Fibroblast of peridontal ligament (primary cell): ENCODE measurements around the gene DTYMK.

Experiments
- DNase-seq: peaks from one replicate; pipeline ENCODE4 v3.0.0-alpha.2; 2010; ENCODE audit errors: extremely low read depth

The DTYMK gene

DNA sequence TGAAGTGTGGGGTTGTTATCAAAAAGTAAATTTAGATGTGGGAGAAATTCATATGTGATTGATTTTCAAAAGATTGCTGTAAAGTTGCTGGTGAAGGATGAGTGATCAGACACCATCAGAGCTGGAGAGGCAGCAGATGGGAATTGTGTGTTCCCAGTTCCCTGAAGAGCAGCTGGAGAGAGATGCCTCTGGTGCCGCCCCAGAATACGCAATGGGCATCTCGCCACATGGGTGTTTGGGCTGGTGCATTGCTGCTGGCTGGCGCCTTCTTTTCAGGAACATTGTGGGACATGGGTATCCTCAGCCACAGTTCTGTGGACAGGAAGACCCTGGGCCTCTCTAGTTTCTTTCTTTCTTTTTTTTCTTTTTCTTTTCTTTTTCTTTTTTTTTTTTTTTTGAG, 37.2 kb downstream of the DTYMK start:
- no peak for DNase-seq

DNA sequence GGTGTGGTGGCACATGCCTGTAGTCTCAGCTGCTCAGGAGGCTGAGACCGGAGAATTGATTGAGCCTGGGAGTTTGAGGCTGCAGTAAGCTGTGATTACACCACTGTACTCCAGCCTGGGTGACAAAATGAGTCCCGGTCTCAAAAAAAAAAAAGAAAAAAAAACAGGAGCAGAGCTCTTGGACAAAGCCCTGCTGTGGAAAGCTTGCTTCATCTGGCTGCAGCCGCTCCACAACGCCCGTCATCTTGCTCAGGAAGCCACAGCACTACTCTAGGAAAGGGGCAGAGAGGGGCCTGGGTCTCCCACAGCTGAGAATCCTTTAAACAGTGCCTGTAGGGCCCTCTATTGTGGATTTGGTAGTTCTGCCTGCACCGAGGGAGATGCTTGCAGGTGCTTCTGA, 38.2 kb downstream of the DTYMK start:
- no peak for DNase-seq

DNA sequence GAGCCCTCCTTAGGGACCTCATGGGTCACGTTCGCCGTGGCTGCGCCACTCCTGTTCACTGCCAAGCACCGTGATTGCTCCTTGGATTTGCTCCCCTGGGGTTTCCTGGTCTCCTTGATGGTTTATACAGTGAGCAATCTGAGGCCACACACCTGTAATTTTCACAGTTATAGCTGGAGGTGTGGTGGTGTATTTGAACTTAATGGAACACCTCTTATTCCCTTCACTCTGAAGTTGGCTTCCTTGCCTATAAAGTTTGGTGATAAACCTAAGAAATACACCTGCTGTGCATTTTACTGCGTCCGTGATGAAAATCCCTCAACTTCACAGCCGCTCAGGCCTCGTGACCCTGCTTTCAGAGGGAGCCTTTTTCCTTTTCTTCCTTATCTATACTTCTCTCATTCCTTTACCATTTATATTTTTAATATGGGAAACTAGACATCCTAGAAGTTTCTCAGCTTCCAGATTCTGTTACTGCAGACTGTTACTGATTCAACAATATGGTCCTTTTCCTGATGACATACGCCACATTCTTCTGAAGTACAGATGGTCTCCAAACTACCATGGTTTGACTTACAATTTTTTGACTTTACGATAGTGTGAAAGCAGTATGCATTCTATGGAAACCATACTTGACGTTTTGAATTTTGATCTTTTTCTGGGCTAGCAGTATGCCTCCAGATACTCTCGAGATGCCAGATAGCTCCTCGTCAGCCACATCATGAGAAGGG, 40.5 kb downstream of the DTYMK start:
- no peak for DNase-seq

DNA sequence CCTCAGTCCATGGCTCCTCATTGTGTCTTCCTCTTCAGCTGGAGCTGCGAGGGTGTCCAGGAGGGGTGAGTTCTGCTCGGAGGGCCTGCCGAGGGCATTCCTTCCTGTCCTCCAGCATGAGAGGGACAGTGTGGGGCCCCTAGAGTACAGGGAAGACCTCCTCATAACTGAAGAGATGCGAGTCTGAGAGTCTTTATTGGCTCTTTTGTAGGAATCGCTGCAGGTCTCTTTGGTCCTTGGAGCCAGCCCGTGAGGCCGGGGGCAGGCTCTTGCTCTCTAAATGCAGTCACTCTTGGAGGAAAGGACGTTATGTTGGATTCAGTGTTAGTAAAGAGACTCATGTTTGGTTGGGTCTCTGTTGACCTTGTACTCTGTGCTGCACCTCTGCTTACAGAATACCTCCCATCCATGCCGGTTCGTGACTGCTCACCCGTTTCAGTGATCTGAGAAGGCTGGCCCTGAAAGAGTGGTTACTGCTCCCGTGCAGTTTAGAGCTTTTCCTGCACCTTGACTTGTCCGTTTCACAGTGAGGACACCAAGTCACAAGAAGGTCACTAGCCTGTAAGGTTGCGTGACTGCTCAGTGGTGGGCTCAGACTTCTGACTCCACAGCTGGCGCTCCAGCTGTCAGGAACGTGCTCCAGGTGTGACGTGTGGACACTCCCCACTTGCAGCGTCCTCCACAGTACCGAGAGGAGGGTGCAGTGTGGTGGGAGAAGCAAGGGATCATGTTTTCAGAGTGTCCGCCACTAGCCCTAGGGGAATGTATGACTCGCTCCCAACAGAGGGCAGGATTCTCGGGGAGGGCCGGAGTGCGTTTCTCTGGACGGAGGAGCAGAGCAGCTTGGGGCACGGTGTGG, 41.3 kb downstream of the DTYMK start:
- no peak for DNase-seq

DNA sequence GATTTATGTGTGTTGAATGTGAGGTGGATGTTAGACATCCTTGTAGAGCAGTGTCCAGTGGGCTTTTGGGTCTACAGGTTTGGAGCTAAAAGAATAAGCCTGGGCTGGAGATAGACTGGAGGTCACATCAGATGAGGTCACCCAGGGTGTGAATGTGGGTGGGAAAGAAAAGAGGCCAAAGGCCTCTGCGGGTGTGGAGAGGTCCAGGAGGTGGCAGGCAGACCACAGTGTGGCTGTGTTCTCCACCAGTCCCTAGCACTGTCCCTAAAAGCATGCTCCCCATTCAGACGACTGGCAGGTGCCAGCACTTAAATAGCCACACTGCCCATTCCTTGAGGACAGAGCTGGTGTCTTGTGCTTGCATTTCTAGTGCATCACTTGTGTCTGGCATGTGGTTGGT, 45.0 kb downstream of the DTYMK start:
- DNase-seq = no peak

DNA sequence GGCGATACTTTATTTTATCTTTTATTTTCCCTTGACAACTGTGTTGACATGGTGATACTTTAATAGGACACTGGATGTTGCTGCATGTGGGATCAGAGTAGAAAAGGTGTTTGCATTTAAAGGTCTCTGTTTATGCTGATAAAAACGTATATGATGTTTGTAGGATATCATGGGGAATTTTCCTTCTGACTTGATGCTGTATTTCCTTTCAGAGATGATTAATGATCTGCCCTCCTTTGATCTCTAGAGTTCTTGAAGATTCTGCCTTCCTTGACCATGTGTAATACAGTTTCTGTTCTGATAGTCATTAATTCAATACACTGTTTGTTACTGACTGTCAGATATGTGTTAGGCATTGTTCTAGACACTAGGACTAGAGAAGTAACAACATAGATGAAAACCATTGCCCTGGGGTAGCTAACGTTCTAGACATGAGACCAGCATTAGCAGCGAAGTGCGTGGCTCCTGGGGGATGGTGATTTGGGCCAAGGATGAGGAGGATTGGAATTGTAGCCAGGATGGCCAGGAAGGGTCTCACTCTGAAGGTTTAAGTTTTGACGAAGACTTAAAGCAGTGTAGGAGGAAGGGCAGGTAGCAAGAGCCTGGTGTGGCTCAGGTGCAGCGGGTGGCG, 46.3 kb downstream of the DTYMK start:
- DNase-seq = no peak

DNA sequence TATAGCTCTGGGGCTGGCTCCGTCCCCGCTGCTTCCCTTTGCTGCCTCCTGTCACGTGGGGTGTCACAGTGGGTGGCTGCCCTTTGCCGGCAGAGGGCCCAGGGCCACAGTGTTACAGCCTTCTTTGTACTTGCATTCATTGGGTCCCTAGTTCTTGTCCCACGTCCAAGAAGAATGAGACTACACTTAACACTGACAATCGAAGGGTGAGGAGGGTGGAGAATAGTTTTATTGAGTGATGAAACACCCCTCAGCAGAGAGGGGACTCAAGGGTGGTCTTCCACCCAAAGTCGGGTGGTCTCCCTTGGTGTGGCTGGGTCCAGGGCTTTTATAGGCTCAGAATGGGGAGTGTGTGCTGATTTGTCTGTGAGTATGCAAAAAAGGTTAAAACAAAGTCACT, 47.2 kb downstream of the DTYMK start:
- no peak for DNase-seq

DNA sequence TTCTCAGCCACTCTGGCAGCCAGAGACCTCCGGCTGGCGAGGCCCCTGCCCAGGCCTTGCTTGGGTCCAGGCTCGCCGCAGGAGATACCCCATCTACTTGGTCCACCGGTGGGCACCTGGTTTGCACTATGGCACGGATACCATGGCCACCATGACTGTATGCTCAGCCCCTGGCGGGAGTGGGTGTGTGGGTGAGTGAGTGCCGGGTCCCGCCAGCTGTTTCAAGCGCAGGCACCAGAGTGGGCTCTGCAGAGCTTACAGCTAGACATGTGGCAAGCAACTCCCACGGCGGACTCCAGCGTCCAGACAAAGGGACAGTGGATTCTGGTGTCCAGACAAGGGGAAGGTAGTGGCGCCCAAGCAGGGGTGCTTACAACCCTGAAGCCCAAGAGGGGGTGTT, 47.7 kb downstream of the DTYMK start:
- DNase-seq = no peak

DNA sequence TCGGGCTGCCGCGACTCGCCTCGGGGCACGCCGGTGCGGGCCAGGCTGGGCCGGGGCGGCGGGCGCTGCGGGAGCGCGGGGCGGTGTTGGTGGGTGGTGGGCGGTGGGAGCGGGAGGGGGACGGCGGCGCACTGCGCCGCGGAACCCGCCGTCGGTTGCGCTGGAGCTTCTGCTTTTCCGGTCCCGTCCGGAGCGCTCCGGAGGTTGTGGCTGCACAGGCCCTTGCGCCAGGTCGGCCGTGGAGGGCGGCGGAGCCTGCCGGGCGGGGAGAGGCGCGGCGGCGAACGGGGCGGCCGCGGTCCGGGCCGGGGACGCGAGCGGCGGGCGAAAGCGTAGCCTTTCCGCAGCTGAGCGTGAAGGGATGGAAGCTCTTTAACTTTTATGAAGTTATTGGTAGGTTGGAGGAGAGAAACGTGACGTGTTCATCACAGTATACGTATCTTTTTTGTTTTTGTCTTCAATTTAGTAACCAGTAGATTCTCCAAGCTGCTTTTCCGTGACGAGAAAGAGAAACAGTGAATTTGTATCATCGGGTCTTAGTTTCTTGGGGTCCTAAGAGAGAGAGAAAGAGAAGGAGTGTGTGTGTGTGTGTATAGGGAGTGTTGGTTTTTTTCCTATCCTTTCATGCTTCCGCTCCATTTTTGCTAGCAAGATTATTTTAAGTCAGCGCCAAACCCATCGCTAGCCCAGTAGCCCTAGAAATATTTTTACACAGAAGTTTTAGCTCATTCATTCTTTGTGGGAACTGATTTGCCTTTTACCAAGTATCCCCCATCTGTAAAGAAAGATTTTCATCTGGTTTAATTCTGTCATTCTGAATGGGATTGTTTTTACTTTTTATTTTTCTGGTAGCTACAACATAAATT, 48.6 kb downstream of the DTYMK start:
- peak; percentile 20 for DNase-seq

DNA sequence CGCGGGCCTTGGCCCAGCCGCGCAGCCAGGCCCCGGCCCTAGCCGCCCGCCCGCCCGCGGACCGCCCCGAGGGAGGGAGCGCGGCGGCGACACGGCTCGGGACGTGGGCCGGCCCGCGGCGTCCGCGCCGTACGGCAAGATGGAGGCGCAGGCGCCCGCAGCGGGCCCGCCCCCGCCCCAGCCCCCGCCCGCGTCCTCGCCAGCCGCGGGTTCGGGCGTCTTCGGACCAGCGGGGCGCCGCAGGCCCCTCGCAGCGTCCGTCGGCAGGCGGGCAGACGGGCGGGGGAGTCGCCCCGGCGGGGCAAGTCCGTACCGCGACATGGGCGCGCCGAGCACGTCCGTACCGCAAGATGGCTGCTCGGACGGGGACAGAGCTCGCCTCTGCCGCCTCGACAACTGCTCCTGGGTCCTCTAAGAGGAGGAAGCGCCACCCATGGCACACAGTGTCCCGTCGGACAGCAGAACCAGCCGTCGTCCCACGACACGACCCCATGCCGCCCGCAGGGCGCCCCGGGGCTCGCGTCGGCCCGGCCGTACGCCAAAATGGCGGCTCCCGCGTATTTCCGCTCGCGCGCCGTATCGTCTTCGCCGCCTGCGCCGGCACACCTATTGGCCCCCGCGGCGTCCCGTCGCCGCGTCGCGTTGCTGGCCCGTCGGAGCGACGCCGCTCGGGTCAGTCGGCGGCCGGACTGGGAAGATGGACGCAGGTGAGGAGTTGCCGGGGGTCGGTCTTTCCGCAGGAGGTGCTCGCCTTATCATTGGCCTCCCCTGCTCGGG, 49.4 kb downstream of the DTYMK start, which contains the start of the genes ATG4B and THAP4:
Gene ATG4B (plus strand): TSS at position 676 of the 777 bp plus-strand sequence. CDS start 22 bp downstream, at position 698.
Gene THAP4 (minus strand): TSS at position 141 of the 777 bp plus-strand sequence. CDS start 141 bp downstream, outside the sequence.
- peak; percentile 73 for DNase-seq

DNA sequence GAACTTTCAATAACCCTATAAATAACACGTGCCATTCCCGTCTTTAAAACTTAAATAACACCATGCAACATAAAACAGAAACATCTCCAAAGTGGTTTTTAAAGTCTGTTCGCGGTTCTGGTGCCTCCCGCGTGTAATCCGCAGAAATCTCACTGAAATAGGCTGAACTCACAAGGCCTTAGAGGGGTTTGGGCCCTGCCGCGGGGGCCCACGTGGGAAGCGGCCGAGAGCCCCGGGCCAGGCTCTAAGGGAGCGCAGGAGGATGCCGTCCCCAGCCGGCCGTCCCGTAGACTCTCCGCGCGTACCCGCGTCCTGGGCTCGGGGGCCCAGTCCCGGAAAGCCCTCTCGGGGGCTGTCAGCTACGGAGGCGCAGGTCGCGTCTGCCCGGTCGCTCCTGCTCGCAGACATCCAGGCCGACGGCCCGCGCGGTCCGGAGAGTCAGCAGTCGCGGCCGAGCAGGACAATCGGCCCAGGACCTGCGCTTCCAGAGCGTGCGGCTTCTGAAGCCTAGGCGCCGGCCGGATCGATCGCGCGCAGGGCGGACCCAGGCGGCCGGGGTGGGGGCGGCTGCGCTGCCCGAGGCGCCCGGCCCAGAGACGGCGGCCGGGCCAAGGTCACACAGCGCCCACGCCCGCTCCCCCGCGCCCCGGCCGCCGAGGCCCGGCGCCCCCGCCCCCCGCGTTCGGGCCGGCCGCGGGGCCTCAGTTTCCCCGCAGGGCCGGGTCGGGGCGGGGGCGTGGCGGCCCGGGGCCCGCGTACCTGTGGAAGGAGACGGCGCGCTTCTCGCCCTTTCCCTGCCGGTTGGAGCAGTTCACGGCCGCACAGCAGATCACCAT, 50.2 kb downstream of the DTYMK start:
- peak; percentile 11 for DNase-seq

DNA sequence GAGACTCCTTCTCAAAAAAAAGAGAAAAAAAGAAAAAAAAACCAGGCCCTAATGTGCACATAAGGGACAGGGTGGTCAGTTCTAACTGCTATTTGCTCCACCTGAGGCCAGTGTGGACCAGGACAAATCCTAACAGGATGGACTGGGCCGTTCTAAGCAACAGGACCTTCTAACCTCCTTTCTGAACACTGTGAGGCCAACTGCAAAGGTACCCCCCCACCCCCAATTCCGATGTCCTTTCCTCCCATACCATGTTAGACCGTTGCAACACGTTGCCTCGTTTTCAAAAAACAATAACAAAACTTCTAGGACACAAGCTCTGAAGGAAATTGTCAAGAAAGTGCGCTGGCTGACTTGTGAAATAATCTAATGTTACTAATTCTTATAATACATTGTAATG, 50.9 kb downstream of the DTYMK start:
- DNase-seq = peak; percentile 27

DNA sequence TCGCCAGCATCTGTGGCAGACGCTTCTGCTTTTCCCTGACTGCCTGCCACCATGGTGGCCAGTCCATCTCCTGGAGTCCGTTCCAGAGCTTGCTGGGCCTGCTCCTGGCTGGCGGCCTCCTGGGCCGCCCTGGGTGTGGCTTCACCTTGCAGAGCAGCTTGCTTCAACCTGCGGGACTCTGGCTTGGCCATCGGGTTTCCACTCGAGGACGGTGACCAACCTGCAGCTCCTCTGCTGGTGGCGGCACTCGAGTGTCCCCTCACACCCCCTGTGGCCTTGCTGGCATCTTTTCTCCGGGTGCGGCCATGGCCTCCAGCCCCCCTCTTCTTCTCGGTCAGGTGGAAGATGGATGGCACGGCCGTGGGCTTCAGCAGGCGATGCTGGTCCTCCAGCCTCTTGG, 53.1 kb downstream of the DTYMK start:
- DNase-seq = no peak

DNA sequence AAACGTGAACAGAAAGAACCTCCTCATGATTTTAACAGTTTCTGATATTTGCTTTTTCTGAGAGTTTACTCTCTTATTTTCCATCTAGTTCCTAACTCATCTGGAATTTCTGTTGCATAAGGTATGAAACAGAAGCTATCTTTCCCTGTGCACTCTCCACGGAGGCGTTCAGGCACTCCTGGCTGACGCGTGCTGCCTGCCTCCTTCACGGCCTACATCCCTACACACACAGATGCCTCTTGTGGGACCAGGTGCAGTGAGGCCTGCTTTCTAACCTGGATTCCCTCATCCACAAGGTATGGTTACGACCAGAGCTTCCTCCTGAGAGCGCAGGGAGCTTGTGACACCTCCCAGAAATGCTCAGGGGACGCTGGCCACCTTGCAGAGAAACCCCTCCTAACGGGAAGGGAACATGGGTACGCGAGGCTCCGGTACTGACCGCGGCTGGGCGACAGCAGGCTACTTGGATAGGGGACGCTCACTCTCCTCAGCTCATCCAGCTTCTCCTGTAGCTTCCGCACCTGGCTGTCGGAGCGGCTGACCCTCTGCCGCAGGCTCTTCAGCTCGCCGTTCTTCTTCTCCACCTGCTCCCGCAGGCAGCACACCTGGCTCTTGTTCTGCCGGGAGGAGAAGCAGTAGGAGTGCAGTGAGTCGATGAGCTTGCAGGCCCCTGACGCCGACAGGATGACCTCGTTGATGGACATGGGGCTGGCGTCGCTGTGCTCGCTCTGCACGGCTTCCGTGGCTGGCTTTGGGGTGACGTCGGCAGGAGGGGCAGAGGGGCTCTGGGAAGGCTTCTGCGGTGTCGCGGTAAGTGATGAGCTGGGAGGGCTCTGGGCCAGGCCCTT, 53.9 kb downstream of the DTYMK start:
- no peak for DNase-seq

DNA sequence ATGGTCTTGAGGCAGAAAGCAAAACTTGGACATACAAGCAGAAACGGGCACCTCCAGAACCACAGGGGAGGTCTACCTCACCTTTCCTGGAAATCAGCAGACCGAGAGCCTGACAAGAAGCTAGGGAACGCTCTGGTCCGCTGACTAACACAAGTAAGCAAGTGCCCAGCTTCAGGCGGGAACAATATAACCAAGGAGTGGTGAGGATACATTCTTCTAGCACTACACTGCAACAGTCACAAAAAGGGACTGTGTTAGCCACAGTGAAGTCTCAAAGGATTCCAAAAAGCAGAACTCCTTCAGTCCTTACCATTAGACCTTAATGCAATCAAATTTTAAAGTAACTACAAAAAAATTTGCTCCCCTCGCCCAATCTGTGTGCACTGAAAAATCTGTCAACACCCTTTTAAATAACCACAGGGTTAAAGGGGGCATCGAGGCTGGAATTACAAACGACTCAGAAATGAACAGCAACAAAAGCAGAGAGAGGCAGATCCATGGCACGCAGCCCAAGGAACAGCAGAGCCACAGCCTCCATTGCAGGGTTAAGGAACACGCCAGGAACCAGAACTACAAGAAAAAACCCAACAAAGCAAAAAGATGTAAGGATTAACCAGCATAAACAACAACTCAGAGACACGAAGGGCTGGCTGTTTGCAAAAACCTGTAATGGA, 56.7 kb downstream of the DTYMK start:
- DNase-seq = peak; percentile 47

DNA sequence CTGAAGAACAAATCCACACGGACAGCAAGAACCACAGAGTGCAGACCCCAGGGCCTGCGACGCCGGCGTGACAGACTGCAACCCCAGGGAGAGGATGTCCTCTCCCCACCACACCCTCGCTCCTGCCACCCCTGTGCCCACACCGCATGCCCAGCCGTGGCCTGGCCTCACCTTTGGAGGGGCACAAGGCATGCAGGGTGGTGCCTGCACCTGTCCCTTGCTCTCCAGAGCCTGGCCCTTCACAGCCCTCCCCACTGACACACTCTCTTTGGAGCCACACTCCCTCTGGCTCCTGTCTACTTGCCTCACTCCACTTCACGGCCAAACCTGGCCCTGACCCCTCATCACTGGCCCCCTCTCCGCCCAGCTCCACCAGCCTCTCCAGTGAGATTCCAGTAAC, 58.9 kb downstream of the DTYMK start:
- no peak for DNase-seq
